ENCODE results near the gene SUSD2. TPM values are rescaled to one million over a fixed set of nuclear protein-coding genes. Genes with fewer than 3 reads are reported as not detected.

The SUSD2 gene
- total RNA-seq, 2 experiments from 2014 or later: 0.38 to 0.54 TPM

DNA sequence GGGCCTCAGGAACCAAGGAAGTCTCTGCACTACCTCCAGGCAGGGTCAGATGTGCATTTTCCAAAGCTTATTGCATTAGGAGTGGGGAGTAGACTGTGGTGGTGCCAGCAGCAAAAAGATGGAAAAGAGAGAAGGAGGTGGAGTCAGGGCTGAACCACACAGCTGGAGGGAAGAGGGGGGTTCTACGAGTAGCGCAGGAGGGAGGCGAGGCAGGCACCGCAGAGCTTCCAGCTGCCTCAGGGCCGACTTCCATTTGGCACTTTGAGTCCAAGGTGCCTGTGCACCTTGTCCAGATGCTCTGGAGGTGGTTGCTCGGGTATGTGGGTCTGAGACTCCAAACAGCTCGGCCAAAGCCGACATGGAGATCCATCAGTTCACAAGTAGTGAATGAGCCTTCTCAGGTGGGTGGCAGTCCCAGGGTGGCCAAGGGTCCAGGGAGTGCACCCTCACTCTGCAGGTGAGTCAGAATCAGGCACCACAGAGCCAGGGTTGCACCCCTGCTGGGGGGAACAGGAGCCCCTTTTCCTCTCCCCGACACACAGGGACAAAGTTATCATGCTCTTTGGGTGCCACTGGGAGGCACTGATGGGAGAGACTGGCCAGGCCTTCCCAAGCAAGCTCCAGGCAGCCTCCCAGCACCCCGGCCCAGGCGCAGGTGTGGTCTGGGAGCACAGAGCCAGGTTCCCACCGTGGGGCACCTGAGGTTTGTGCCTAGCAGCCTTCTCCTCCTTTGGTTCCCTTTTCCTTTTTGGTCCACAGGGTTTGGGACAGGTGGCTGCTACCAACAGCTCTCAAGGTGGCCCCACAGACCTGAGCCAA is 33.4 kb downstream of the SUSD2 start:
- ChIA-PET CTCF (ENCODE audit: unreplicated experiment) (no interaction called here), POLR2A (interaction anchor here (0.5 kb wide), 1 partner anchor 467 kb away, joined by 5 read pairs; no protein-coding TSS in a partner anchor)
- Histone ChIP-seq H3K4me1 (ENCODE audit: insufficient read depth, low read length, poor library complexity, severe bottlenecking) (peaks cover 8% of the 10 kb centered on the region), H3K36me3 (ENCODE audit: insufficient read depth, low read length) (no peaks in the 10 kb centered on the region), H3K4me3 (ENCODE audit: low read depth, low read length, poor library complexity, severe bottlenecking) (no peak overlapping the region), H2AFZ (ENCODE audit: low read length) (no peak overlapping the region), H4K20me1 (ENCODE audit: insufficient read depth, low read length) (no peaks in the 10 kb centered on the region), H3K9me3 (ENCODE audit: low read length) (no peaks in the 10 kb centered on the region), H3K4me2 (ENCODE audit: low read length) (no peak overlapping the region), H3K9me2 (ENCODE audit: insufficient read depth, low read length) (no peaks in the 10 kb centered on the region), H3K27ac (ENCODE audit: low read depth, low read length, poor library complexity, severe bottlenecking) (no peak overlapping the region), H3K79me2 (ENCODE audit: insufficient read depth, low read depth, low read length) (no peaks in the 10 kb centered on the region)
- intact Hi-C loops (cut with micrococcal nuclease; ENCODE audit: unreplicated experiment): no loop called here
- TF ChIP-seq EZH2phosphoT487 (IDR thresholded peaks at IDR 0.05; ENCODE audit: borderline replicate concordance, low read depth, low read length): no peak
- no TSS peak for BruUV-seq (replicated peaks)
- no peak for DNase-seq (ENCODE audit: low spot score)

DNA sequence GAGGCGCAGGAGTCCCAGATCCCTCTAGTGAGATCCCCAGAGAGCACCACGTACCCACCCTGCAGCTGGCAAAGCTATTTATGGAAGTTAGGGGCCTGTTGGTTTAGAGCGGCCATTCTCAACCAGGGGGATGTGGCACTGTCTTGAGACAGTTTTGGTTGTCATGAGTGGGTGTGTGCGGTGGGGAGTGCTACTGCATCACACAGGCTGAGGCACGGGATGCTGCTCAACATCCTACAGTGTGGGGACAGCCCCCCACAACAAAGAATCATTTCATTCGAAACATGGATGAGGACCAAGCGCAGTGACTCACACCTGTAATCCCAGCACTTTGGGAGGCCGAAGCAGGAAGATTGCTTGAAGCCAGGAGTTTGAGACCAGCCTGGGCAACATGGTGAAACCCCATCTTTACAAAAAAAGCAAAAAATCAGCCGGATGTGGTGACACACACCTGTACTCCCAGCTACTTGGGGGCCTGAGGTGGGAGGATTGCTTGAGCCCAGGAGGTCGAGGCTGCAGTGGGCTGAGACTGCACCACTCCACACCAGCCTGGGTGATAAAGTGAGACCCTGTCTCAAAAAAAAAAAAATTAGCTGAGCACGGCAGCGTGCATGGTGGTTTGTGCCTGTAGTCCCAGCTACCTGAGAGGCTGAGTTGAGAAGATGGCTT is 35.4 kb downstream of the SUSD2 start:
- Histone ChIP-seq H3K79me2 (ENCODE audit: insufficient read depth, low read depth, low read length) (no peaks in the 10 kb centered on the region), H3K4me1 (ENCODE audit: insufficient read depth, low read length, poor library complexity, severe bottlenecking) (peaks cover 8% of the 10 kb centered on the region), H3K4me3 (ENCODE audit: low read depth, low read length, poor library complexity, severe bottlenecking) (no peak overlapping the region), H3K36me3 (ENCODE audit: insufficient read depth, low read length) (no peaks in the 10 kb centered on the region), H3K4me2 (ENCODE audit: low read length) (no peak overlapping the region), H4K20me1 (ENCODE audit: insufficient read depth, low read length) (no peaks in the 10 kb centered on the region), H2AFZ (ENCODE audit: low read length) (no peak overlapping the region), H3K9me3 (ENCODE audit: low read length) (no peaks in the 10 kb centered on the region), H3K27ac (ENCODE audit: low read depth, low read length, poor library complexity, severe bottlenecking) (no peak overlapping the region), H3K9me2 (ENCODE audit: insufficient read depth, low read length) (no peaks in the 10 kb centered on the region)
- TF ChIP-seq CTCF (conservative IDR thresholded peaks at IDR 0.05; ENCODE audit: low read length) (no peak), EZH2phosphoT487 (IDR thresholded peaks at IDR 0.05; ENCODE audit: borderline replicate concordance, low read depth, low read length) (no peak)
- peak; percentile 14 for DNase-seq (ENCODE audit: low spot score)
- intact Hi-C loops (cut with micrococcal nuclease; ENCODE audit: unreplicated experiment): no loop called here
- ChIA-PET CTCF (ENCODE audit: unreplicated experiment) (no interaction called here), POLR2A (no interaction called here)
- BruUV-seq (replicated peaks): no TSS peak

GRCh38 chr22:24217384-24217783 is 36.1 kb downstream of the SUSD2 start:
- H2AFZ ChIP-seq (ENCODE audit: low read length): no peak overlapping the region
- TF ChIP-seq CTCF (conservative IDR thresholded peaks at IDR 0.05; ENCODE audit: low read length): no peak
- TF ChIP-seq EZH2phosphoT487 (IDR thresholded peaks at IDR 0.05; ENCODE audit: borderline replicate concordance, low read depth, low read length): no peak
- intact Hi-C loops (cut with micrococcal nuclease; ENCODE audit: unreplicated experiment): no loop called here
- no peaks in the 10 kb centered on the region for H3K36me3 ChIP-seq (ENCODE audit: insufficient read depth, low read length)
- ChIA-PET CTCF (ENCODE audit: unreplicated experiment) (no interaction called here), POLR2A (interaction anchor here (1.0 kb wide), 1 partner anchor 13 kb away, joined by 3 read pairs; no protein-coding TSS in a partner anchor)
- no peak overlapping the region for H3K27ac ChIP-seq (ENCODE audit: low read depth, low read length, poor library complexity, severe bottlenecking)
- no peaks in the 10 kb centered on the region for H3K9me3 ChIP-seq (ENCODE audit: low read length)
- no peak overlapping the region for H3K4me2 ChIP-seq (ENCODE audit: low read length)
- H3K79me2 ChIP-seq (ENCODE audit: insufficient read depth, low read depth, low read length): no peaks in the 10 kb centered on the region
- BruUV-seq (replicated peaks): no TSS peak
- no peaks in the 10 kb centered on the region for H4K20me1 ChIP-seq (ENCODE audit: insufficient read depth, low read length)
- H3K9me2 ChIP-seq (ENCODE audit: insufficient read depth, low read length): no peaks in the 10 kb centered on the region
- H3K4me1 ChIP-seq (ENCODE audit: insufficient read depth, low read length, poor library complexity, severe bottlenecking): peaks cover 8% of the 10 kb centered on the region
- no peak for DNase-seq (ENCODE audit: low spot score)
- no peak overlapping the region for H3K4me3 ChIP-seq (ENCODE audit: low read depth, low read length, poor library complexity, severe bottlenecking)
